Osteoblast (primary cell): ENCODE data around the gene TPRN. TPM values are rescaled to one million over a fixed set of nuclear protein-coding genes. Genes with fewer than 3 reads are reported as not detected.

Experiments used
- DNase-seq: peaks from one replicate; pipeline ENCODE4 v3.0.0; 2011; ENCODE audit warnings: low spot score, mixed read lengths; ENCODE audit not compliant: insufficient read length; ENCODE audit errors: missing footprints
- H2AFZ ChIP-seq: 2 replicates; pipeline ENCODE4 v1.6.0; 2011; ENCODE audit warnings: mild to moderate bottlenecking, low read length
- H3K27ac ChIP-seq: 2 replicates; pipeline ENCODE4 v1.5.1; 2011; ENCODE audit warnings: mild to moderate bottlenecking, low read depth, low read length, moderate library complexity
- H3K27me3 ChIP-seq: 2 replicates; pipeline ENCODE4 v1.6.0; 2012; ENCODE audit warnings: mild to moderate bottlenecking, control low read depth, inconsistent platforms, low read length, moderate library complexity; ENCODE audit not compliant: insufficient read depth
- H3K36me3 ChIP-seq: 2 replicates; pipeline ENCODE4 v1.5.1; 2011; ENCODE audit warnings: mild to moderate bottlenecking, low read length, control low read depth, moderate library complexity; ENCODE audit not compliant: insufficient read depth
- H3K4me1 ChIP-seq: 2 replicates; pipeline ENCODE4 v1.5.1; 2011; ENCODE audit warnings: mild to moderate bottlenecking, low read length, control low read depth, moderate library complexity; ENCODE audit not compliant: insufficient read depth
- H3K4me2 ChIP-seq: 2 replicates; pipeline ENCODE4 v1.6.0; 2011; ENCODE audit warnings: mild to moderate bottlenecking, low read length; ENCODE audit not compliant: insufficient read depth
- H3K4me3 ChIP-seq: fragments of 200-600 bp; sonication (generic); 3 replicates; pipeline ENCODE4 v1.5.1; 2012; ENCODE audit warnings: mild to moderate bottlenecking, low read length, inconsistent platforms; ENCODE audit not compliant: insufficient read depth
- H3K79me2 ChIP-seq: 2 replicates; pipeline ENCODE4 v1.6.0; 2012; ENCODE audit warnings: mild to moderate bottlenecking, low read length, control low read depth, inconsistent platforms; ENCODE audit not compliant: insufficient read depth
- H3K9me3 ChIP-seq: 2 replicates; pipeline ENCODE4 v1.5.1; 2011; ENCODE audit warnings: low read depth, low read length, control low read depth
- H4K20me1 ChIP-seq: 2 replicates; pipeline ENCODE4 v1.6.0; 2012; ENCODE audit warnings: mild to moderate bottlenecking, low read length, control low read depth; ENCODE audit not compliant: insufficient read depth
- CTCF ChIP-seq: IDR thresholded peaks from 2 replicates; pipeline ENCODE4 v1.5.1; 2011; ENCODE audit warnings: mild to moderate bottlenecking, low read depth, low read length, moderate library complexity; ENCODE audit errors: extremely low read depth
- total RNA-seq: library from RNA; depleted of rRNA; stranded (reverse); fragments of >200 nt; gene quantifications from 2 replicates; pipeline ENCODE4 v1.2.3, GENCODE V29; 2012

TPRN gene
- total RNA-seq, 1 donor: 10.5 TPM

DNA sequence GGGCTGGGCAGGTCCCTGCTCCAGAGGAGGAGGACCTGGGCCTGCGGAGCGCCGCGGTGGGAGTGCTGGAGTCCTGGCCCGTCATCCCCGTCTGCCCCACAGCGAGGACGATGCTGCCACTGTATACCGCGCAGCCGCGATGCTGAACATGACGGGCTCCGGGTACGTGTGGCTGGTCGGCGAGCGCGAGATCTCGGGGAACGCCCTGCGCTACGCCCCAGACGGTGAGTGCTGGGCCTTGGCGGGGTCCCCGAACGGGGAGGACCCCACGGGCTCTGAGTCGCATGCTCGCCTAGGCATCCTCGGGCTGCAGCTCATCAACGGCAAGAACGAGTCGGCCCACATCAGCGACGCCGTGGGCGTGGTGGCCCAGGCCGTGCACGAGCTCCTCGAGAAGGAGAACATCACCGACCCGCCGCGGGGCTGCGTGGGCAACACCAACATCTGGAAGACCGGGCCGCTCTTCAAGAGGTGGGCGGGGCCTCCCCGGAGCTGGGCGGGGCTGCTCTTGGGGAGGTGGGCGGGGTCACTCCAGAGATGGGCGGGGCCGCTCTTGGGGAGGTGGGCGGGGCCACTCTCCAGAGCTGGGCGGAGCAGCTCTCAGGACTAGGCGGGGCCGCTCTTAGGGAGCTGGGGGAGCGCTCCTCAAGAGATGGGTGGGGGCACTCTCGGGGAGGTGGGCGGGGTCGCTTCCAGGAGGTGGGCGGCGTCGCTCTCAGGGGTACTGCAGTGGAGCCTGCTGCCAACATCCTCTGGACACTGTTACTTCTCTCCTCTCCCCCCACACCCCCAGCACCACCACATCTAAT is 43.8 kb downstream of the TPRN start:
- Histone ChIP-seq H3K27me3 (peaks cover 36% of the 10 kb centered on the region), H3K79me2 (no peaks in the 10 kb centered on the region), H2AFZ (peak overlapping the region; percentile 56), H3K4me2 (peak overlapping the region; percentile 67), H3K4me1 (no peaks in the 10 kb centered on the region), H3K36me3 (no peaks in the 10 kb centered on the region), H3K4me3 (peak overlapping the region; percentile 56), H3K9me3 (no peaks in the 10 kb centered on the region), H4K20me1 (peaks cover 5% of the 10 kb centered on the region), H3K27ac (no peak overlapping the region)
- DNase-seq: no peak
- TF ChIP-seq CTCF: no peak

DNA sequence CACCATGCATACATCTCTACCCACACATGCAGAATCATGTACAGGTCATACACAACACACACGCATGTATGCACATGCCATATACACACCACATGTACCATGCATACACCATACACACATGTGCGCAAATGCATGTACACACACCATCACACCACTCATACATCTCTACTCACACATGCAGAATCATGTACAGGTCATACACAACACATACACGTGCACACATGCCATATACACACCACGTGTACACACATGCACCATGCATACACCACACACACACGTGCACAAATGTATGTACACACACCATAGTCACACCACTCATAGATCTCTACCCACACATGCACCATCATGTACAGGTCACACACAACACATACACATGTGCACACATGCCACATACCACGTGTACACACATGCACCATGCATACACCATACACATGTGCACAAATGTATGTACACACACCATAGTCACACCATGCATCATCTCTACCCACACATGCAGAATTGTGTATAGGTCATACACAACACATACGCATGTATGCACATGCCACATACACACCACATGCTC is 47.6 kb downstream of the TPRN start:
- H3K4me3 ChIP-seq: no peak overlapping the region
- no peak overlapping the region for H3K4me2 ChIP-seq
- no peak overlapping the region for H3K27ac ChIP-seq
- no peaks in the 10 kb centered on the region for H3K4me1 ChIP-seq
- no peaks in the 10 kb centered on the region for H3K9me3 ChIP-seq
- H3K36me3 ChIP-seq: no peaks in the 10 kb centered on the region
- DNase-seq: no peak
- H3K27me3 ChIP-seq: peaks cover 8% of the 10 kb centered on the region
- H4K20me1 ChIP-seq: peaks cover 3% of the 10 kb centered on the region
- no peak overlapping the region for H2AFZ ChIP-seq
- no peaks in the 10 kb centered on the region for H3K79me2 ChIP-seq
- TF ChIP-seq CTCF: no peak

DNA sequence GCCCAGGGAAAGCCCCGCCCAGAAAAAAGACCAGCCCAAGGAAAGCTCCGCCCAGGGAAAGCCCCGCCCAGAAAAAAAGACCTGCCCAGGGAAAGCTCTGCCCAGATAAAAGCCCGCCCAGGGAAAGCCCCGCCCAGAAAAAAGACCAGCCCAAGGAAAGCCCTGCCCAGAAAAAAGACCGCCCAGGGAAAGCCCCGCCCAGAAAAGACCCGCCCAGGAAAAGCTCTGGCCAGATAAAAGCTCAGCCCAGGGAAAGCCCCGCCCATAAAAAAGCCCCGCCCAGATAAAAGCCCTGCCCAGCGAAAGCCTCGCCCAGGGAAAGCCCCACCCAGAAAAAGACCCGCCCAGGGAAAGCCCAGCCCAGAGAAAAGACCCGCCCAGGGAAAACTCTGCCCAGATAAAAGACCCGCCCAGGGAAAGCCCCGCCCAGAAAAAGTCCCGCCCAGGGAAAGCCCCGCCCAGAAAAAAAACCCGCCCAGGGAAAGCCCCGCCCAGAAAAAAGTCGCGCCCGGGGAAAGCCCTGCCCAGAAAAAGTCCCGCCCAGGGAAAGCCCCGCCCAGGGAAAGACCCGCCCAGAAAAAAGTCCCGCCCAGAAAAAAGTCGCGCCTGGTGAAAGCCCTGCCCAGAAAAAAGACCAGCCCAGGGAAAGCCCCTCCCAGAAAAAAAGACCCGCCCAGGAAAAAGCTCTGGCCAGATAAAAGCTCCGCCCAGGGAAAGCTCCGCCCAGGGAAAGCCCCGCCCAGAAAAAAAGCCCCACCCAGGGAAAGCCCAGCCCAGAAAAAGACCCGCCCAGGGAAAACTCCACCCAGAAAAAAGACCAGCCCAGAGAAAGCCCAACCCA is 49.7 kb downstream of the TPRN start:
- no peak overlapping the region for H2AFZ ChIP-seq
- no peak overlapping the region for H3K4me3 ChIP-seq
- no peaks in the 10 kb centered on the region for H3K79me2 ChIP-seq
- no peaks in the 10 kb centered on the region for H3K9me3 ChIP-seq
- H3K36me3 ChIP-seq: no peaks in the 10 kb centered on the region
- TF ChIP-seq CTCF: no peak
- H4K20me1 ChIP-seq: no peaks in the 10 kb centered on the region
- H3K27me3 ChIP-seq: no peaks in the 10 kb centered on the region
- H3K4me2 ChIP-seq: no peak overlapping the region
- H3K27ac ChIP-seq: no peak overlapping the region
- DNase-seq: no peak
- no peaks in the 10 kb centered on the region for H3K4me1 ChIP-seq
